HG02840 (cell line): ENCODE results near the gene TTC33.

Experiments
- ATAC-seq: cut with Tn5 transposase; IDR thresholded peaks from one replicate; pipeline ENCODE4 v1.9.1; 2021; ENCODE audit warnings: mild to moderate bottlenecking, moderate library complexity, moderate number of reproducible peaks; ENCODE audit not compliant: unreplicated experiment, low FRiP score

TTC33 gene

GRCh38 chr5:40492056-40492455 is 263.7 kb downstream of the TTC33 start:
- ATAC-seq = no peak

- no peak for ATAC-seq
These were observed 264.1 kb downstream of the TTC33 start for GRCh38 chr5:40491644-40492043.

GRCh38 chr5:40490464-40491111 is 265.2 kb downstream of the TTC33 start:
- peak; percentile 47 for ATAC-seq

- no peak for ATAC-seq
These were observed 266.3 kb downstream of the TTC33 start for GRCh38 chr5:40489421-40489820.

GRCh38 chr5:40486437-40487275 is 269.1 kb downstream of the TTC33 start:
- ATAC-seq = peak; percentile 38

- peak; percentile 51 for ATAC-seq
These were observed 270.5 kb downstream of the TTC33 start for GRCh38 chr5:40485021-40485998.

- no peak for ATAC-seq
These were observed 271.3 kb downstream of the TTC33 start for GRCh38 chr5:40484495-40484894.

GRCh38 chr5:40483316-40483715 is 272.4 kb downstream of the TTC33 start:
- no peak for ATAC-seq

- no peak for ATAC-seq
These were observed 274.5 kb downstream of the TTC33 start for GRCh38 chr5:40481241-40481640.

GRCh38 chr5:40480392-40480791 is 275.4 kb downstream of the TTC33 start:
- ATAC-seq = no peak

GRCh38 chr5:40479939-40480338 is 275.8 kb downstream of the TTC33 start:
- ATAC-seq = no peak

- no peak for ATAC-seq
These were observed 277.0 kb downstream of the TTC33 start for GRCh38 chr5:40478766-40479165.

- no peak for ATAC-seq
These were observed 277.8 kb downstream of the TTC33 start for GRCh38 chr5:40477856-40478546.

GRCh38 chr5:40475561-40475960 is 280.2 kb downstream of the TTC33 start:
- no peak for ATAC-seq

- ATAC-seq = no peak
These were observed 281.5 kb downstream of the TTC33 start for GRCh38 chr5:40474250-40474649.

- no peak for ATAC-seq
These were observed 290.3 kb downstream of the TTC33 start for GRCh38 chr5:40465416-40465815.

- no peak for ATAC-seq
These were observed 291.2 kb downstream of the TTC33 start for GRCh38 chr5:40464511-40464910.
